Duodenal mucosa (tissue), 2 donors: ENCODE data around the gene ZYG11B.
"Not testable (repeated sequence)": the region's sequence is repeated elsewhere in the genome, so short reads cannot be mapped to it uniquely, and the experiment has no call there.

Experiments used
- H3K27ac ChIP-seq: one replicate; pipeline ENCODE4 v1.7.0; 2013; ENCODE audit warnings: low read depth, low read length
- H3K27me3 ChIP-seq, 2 donors: one replicate each; pipeline ENCODE4 v1.7.0; 2013; ENCODE audit warnings: low read length in 2 of 2, control low read depth in 1 of 2; ENCODE audit not compliant: insufficient read depth in 2 of 2, control insufficient read depth in 1 of 2
- H3K36me3 ChIP-seq, 2 donors: one replicate each; pipeline ENCODE4 v1.7.0; 2013; ENCODE audit warnings: low read length in 2 of 2, control low read depth in 1 of 2; ENCODE audit not compliant: insufficient read depth in 2 of 2, control insufficient read depth in 1 of 2
- H3K4me1 ChIP-seq, 2 donors: one replicate each; pipeline ENCODE4 v1.7.0; 2013; ENCODE audit warnings: low read length in 2 of 2, control low read depth in 1 of 2; ENCODE audit not compliant: insufficient read depth in 2 of 2, control insufficient read depth in 1 of 2
- H3K4me3 ChIP-seq, 2 donors: one replicate each; pipeline ENCODE4 v1.7.0; 2013; ENCODE audit warnings: low read length in 2 of 2, low read depth in 1 of 2
- H3K9ac ChIP-seq, 2 donors: one replicate each; pipeline ENCODE4 v1.7.0; 2013; ENCODE audit warnings: low read length in 2 of 2, low read depth in 1 of 2
- H3K9me3 ChIP-seq, 2 donors: one replicate each; pipeline ENCODE4 v1.7.0; 2013; ENCODE audit warnings: low read length in 2 of 2, control low read depth in 1 of 2; ENCODE audit not compliant: control insufficient read depth in 1 of 2

Gene ZYG11B

GRCh38 chr1:52726265-52727113, at the start of gene ZYG11B:
ZYG11B (plus strand) TSS chr1:52726453; CDS start chr1:52726654, 201 bp downstream.
- no peaks in the 10 kb centered on the region for H3K9me3 ChIP-seq
- H3K27ac ChIP-seq = peak within 1 kb of the TSS; percentile 76
- H3K4me1 ChIP-seq = peaks cover 7 to 12% of the 10 kb centered on the region in 2 donors
- H3K4me3 ChIP-seq = peak within 1 kb of the TSS; percentile 85 to 88
- H3K9ac ChIP-seq = peak within 1 kb of the TSS; percentile 70 to 91
- H3K27me3 ChIP-seq = no peaks in the 10 kb centered on the region
- H3K36me3 ChIP-seq = no peaks in the 10 kb centered on the region

GRCh38 chr1:52677076-52677806, 49.0 kb upstream of the ZYG11B start:
- Histone ChIP-seq H3K4me3 (no peak overlapping the region), H3K9ac (no peak overlapping the region), H3K27ac (no peak overlapping the region), H3K27me3 (no peaks in the 10 kb centered on the region), H3K4me1 (no peaks in the 10 kb centered on the region), H3K36me3 (no peaks in the 10 kb centered on the region), H3K9me3 (no peaks in the 10 kb centered on the region)

GRCh38 chr1:52679048-52679447, 47.2 kb upstream of the ZYG11B start:
- H3K9ac ChIP-seq = no peak overlapping the region
- H3K4me1 ChIP-seq = no peaks in the 10 kb centered on the region
- no peaks in the 10 kb centered on the region for H3K9me3 ChIP-seq
- no peaks in the 10 kb centered on the region for H3K27me3 ChIP-seq
- H3K4me3 ChIP-seq = no peak overlapping the region
- H3K27ac ChIP-seq = no peak overlapping the region
- no peaks in the 10 kb centered on the region for H3K36me3 ChIP-seq

- Histone ChIP-seq H3K27ac (no peak overlapping the region), H3K36me3 (no peaks in the 10 kb centered on the region), H3K9ac (no peak overlapping the region), H3K4me1 (no peaks in the 10 kb centered on the region), H3K4me3 (no peak overlapping the region), H3K27me3 (no peaks in the 10 kb centered on the region), H3K9me3 (no peaks in the 10 kb centered on the region)
These were observed 46.8 kb upstream of the ZYG11B start for GRCh38 chr1:52679498-52679897.

GRCh38 chr1:52680353-52680752, 45.9 kb upstream of the ZYG11B start:
- Histone ChIP-seq H3K27ac (no peak overlapping the region), H3K4me3 (no peak overlapping the region), H3K4me1 (no peaks in the 10 kb centered on the region), H3K27me3 (no peaks in the 10 kb centered on the region), H3K36me3 (no peaks in the 10 kb centered on the region), H3K9ac (no peak overlapping the region), H3K9me3 (no peaks in the 10 kb centered on the region)

GRCh38 chr1:52681136-52681535, 45.1 kb upstream of the ZYG11B start:
- no peaks in the 10 kb centered on the region for H3K9me3 ChIP-seq
- no peaks in the 10 kb centered on the region for H3K4me1 ChIP-seq
- no peaks in the 10 kb centered on the region for H3K36me3 ChIP-seq
- no peak overlapping the region for H3K4me3 ChIP-seq
- H3K27ac ChIP-seq = no peak overlapping the region
- H3K9ac ChIP-seq = no peak overlapping the region
- no peaks in the 10 kb centered on the region for H3K27me3 ChIP-seq

- no peaks in the 10 kb centered on the region for H3K4me1 ChIP-seq
- H3K36me3 ChIP-seq = peaks cover 14 to 15% of the 10 kb centered on the region in 2 donors
- H3K27ac ChIP-seq = no peak overlapping the region
- no peaks in the 10 kb centered on the region for H3K9me3 ChIP-seq
- no peak overlapping the region for H3K9ac ChIP-seq
- no peak overlapping the region for H3K4me3 ChIP-seq
- no peaks in the 10 kb centered on the region for H3K27me3 ChIP-seq
These were observed 42.8 kb upstream of the ZYG11B start for GRCh38 chr1:52683367-52683940.

GRCh38 chr1:52684545-52684944, 41.7 kb upstream of the ZYG11B start:
- no peaks in the 10 kb centered on the region for H3K4me1 ChIP-seq
- H3K27ac ChIP-seq = no peak overlapping the region
- H3K36me3 ChIP-seq = peaks cover 14 to 15% of the 10 kb centered on the region in 2 donors
- H3K9ac ChIP-seq = no peak overlapping the region
- no peaks in the 10 kb centered on the region for H3K9me3 ChIP-seq
- no peaks in the 10 kb centered on the region for H3K27me3 ChIP-seq
- no peak overlapping the region for H3K4me3 ChIP-seq

- H3K9ac ChIP-seq, H3K27me3 ChIP-seq, H3K27ac ChIP-seq: not testable (repeated sequence)
These were observed 39.9 kb upstream of the ZYG11B start for GRCh38 chr1:52686261-52686751.

GRCh38 chr1:52686830-52687229, 39.4 kb upstream of the ZYG11B start:
- Histone ChIP-seq H3K4me3 (no peak overlapping the region), H3K9ac (no peak overlapping the region), H3K36me3 (peaks cover 16 to 23% of the 10 kb centered on the region in 2 donors), H3K9me3 (no peaks in the 10 kb centered on the region), H3K27me3 (no peaks in the 10 kb centered on the region), H3K4me1 (no peaks in the 10 kb centered on the region), H3K27ac (no peak overlapping the region)

More at GRCh38 chr1:52686261-52686751, 39.9 kb upstream of the ZYG11B start:
- not testable (repeated sequence) for H3K9me3 ChIP-seq, H3K4me3 ChIP-seq, H3K4me1 ChIP-seq
- peaks cover 14 to 20% of the 10 kb centered on the region in 2 donors for H3K36me3 ChIP-seq
